Measurements from ENCODE around the gene ADAMTS17. TPM values are rescaled to one million over a fixed set of nuclear protein-coding genes. Genes with fewer than 3 reads are reported as not detected.

ADAMTS17 gene
- total and polyA plus RNA-seq, 3 donors from 2014 or later, result 6.8 to 17.8 (median 12.4) TPM

GRCh38 chr15:100134586-100134985 lies 207.2 kb downstream of the ADAMTS17 start:
- no peak for DNase-seq
- WGBS, 2 donors, result 80 to 81% methylated on average over 5 of the region's 5 CpGs
- no peak overlapping the region for H3K27ac ChIP-seq
- no peaks in the 10 kb centered on the region for H3K4me1 ChIP-seq
- H3K36me3 ChIP-seq (ENCODE audit: low read depth, missing control alignments), result no peaks in the 10 kb centered on the region
- H3K9me3 ChIP-seq, result no peaks in the 10 kb centered on the region
- TF ChIP-seq CTCF (IDR thresholded peaks at IDR 0.05) (no peak), POLR2A (IDR thresholded peaks at IDR 0.05) (no peak)
- intact Hi-C loops (cut with DNase I; ENCODE audit: low total_unique reads), result no loop called here
- no peaks in the 10 kb centered on the region for H3K27me3 ChIP-seq
- no peak overlapping the region for H3K4me3 ChIP-seq

GRCh38 chr15:100134089-100134583 lies 207.6 kb downstream of the ADAMTS17 start:
- no peaks in the 10 kb centered on the region for H3K9me3 ChIP-seq
- no peak for DNase-seq
- no peaks in the 10 kb centered on the region for H3K36me3 ChIP-seq (ENCODE audit: low read depth, missing control alignments)
- no peaks in the 10 kb centered on the region for H3K4me1 ChIP-seq
- 81 to 86% methylated on average over 7 of the region's 7 CpGs for WGBS, 2 donors
- no peak overlapping the region for H3K4me3 ChIP-seq
- H3K27me3 ChIP-seq, result no peaks in the 10 kb centered on the region
- intact Hi-C loops (cut with DNase I; ENCODE audit: low total_unique reads), result no loop called here
- H3K27ac ChIP-seq, result no peak overlapping the region
- TF ChIP-seq CTCF (IDR thresholded peaks at IDR 0.05) (no peak), POLR2A (IDR thresholded peaks at IDR 0.05) (no peak)

GRCh38 chr15:100133001-100133400 lies 208.8 kb downstream of the ADAMTS17 start:
- Histone ChIP-seq H3K36me3 (ENCODE audit: low read depth, missing control alignments) (no peaks in the 10 kb centered on the region), H3K9me3 (no peaks in the 10 kb centered on the region), H3K27ac (no peak overlapping the region), H3K27me3 (no peaks in the 10 kb centered on the region), H3K4me1 (no peaks in the 10 kb centered on the region), H3K4me3 (no peak overlapping the region)
- intact Hi-C loops (cut with DNase I; ENCODE audit: low total_unique reads), result no loop called here
- TF ChIP-seq POLR2A (IDR thresholded peaks at IDR 0.05) (no peak), CTCF (IDR thresholded peaks at IDR 0.05) (no peak)
- no peak for DNase-seq
- 93 to 95% methylated on average over 3 of the region's 3 CpGs for WGBS, 2 donors

GRCh38 chr15:100132309-100132708 lies 209.5 kb downstream of the ADAMTS17 start:
- WGBS, 2 donors, result 84 to 93% methylated on average over 10 of the region's 10 CpGs

More at GRCh38 chr15:100132309-100132708, 209.5 kb downstream of the ADAMTS17 start:
- H3K36me3 ChIP-seq (ENCODE audit: low read depth, missing control alignments), result no peaks in the 10 kb centered on the region
- H3K4me1 ChIP-seq, result no peaks in the 10 kb centered on the region
- no peak for DNase-seq
- H3K27me3 ChIP-seq, result no peaks in the 10 kb centered on the region
- no peak overlapping the region for H3K4me3 ChIP-seq
- TF ChIP-seq CTCF (IDR thresholded peaks at IDR 0.05) (peak in 1 of 3 experiments; percentile 1), POLR2A (IDR thresholded peaks at IDR 0.05) (no peak)
- intact Hi-C loops (cut with DNase I; ENCODE audit: low total_unique reads), result no loop called here
- no peaks in the 10 kb centered on the region for H3K9me3 ChIP-seq
- no peak overlapping the region for H3K27ac ChIP-seq

All from testis (tissue), 3 donors.